Muscle of leg (tissue), 16 donors: ENCODE measurements around the gene MPLKIP. TPM values are rescaled to one million over a fixed set of nuclear protein-coding genes. Genes with fewer than 3 reads are reported as not detected.
A peak's percentile ranks its signal among the peaks of the same experiment; 100 is the strongest.
"Not testable (repeated sequence)": the region's sequence is repeated elsewhere in the genome, so short reads cannot be mapped to it uniquely, and the experiment has no call there.

ENCODE experiments used
- DNase-seq: peaks from one replicate; pipeline ENCODE4 v3.0.0; 2013
- H3K27ac ChIP-seq: one replicate; pipeline ENCODE4 v1.5.1; 2013; ENCODE audit warnings: mild to moderate bottlenecking, low read length, control low read depth
- H3K27me3 ChIP-seq: one replicate; pipeline ENCODE4 v1.6.1; 2013; ENCODE audit warnings: low read length; ENCODE audit not compliant: control insufficient read depth, insufficient read depth
- H3K36me3 ChIP-seq: one replicate; pipeline ENCODE4 v1.6.1; 2013; ENCODE audit warnings: low read length; ENCODE audit not compliant: control insufficient read depth, insufficient read depth
- H3K4me1 ChIP-seq: one replicate; pipeline ENCODE4 v1.6.1; 2013; ENCODE audit warnings: low read length; ENCODE audit not compliant: control insufficient read depth, insufficient read depth
- H3K4me3 ChIP-seq: one replicate; pipeline ENCODE4 v1.5.1; 2013; ENCODE audit warnings: low read length, control low read depth
- H3K9me3 ChIP-seq: replicated peaks from 2 replicates; pipeline ENCODE4 v1.6.1; 2013; ENCODE audit warnings: low read depth, low read length; ENCODE audit not compliant: control insufficient read depth
- WGBS: methylation state at CpG from one replicate; pipeline ENCODE4 v1.1.5; 2013; ENCODE audit warnings: missing lambda C conversion rate; ENCODE audit not compliant: insufficient coverage; 5-methylcytosine and 5-hydroxymethylcytosine counted together
- long read RNA-seq, 11 donors: transcript quantifications; one replicate each; lab custom pipeline, GENCODE V29; 2026
- polyA plus RNA-seq, 8 donors: library from polyadenylated mRNA; unstranded; fragments of 120-200 nt; gene quantifications; one replicate each; pipeline versions ENCODE4 v1.2.1 to v1.2.3, GENCODE V29; 2013; ENCODE audit warnings: inconsistent platforms in 1 of 8, low replicate concordance in 1 of 8; ENCODE audit not compliant: insufficient read length in 8 of 8, insufficient read depth in 1 of 8
- total RNA-seq: library from RNA; stranded (reverse); fragments of 120-200 nt; gene quantifications from one replicate; pipeline ENCODE4 v1.2.4, GENCODE V29; 2013

MPLKIP gene
- 9.4 TPM for total RNA-seq
- polyA plus RNA-seq = 10 to 100 TPM; 19.2 to 30.8 (median 22.9) TPM
- long read RNA-seq, donor 1, full-length matches to known transcripts = 6 of 6 reads
- long read RNA-seq, donor 1, partial matches to known transcripts = 0 of 6 reads
- long read RNA-seq, donor 1, other reads (novel, unspliced or antisense) = 0 of 6 reads
- long read RNA-seq, donor 2, full-length matches to known transcripts = 1 of 1 reads
- long read RNA-seq, donor 2, partial matches to known transcripts = 0 of 1 reads
- long read RNA-seq, donor 2, other reads (novel, unspliced or antisense) = 0 of 1 reads
- long read RNA-seq, donor 3, full-length matches to known transcripts = 16 of 16 reads
- long read RNA-seq, donor 3, partial matches to known transcripts = 0 of 16 reads
- long read RNA-seq, donor 3, other reads (novel, unspliced or antisense) = 0 of 16 reads
- long read RNA-seq, donor 4, full-length matches to known transcripts = 16 of 16 reads
- long read RNA-seq, donor 4, partial matches to known transcripts = 0 of 16 reads
- long read RNA-seq, donor 4, other reads (novel, unspliced or antisense) = 0 of 16 reads
- long read RNA-seq, donor 5, full-length matches to known transcripts = 64 of 76 reads
- long read RNA-seq, donor 5, partial matches to known transcripts = 12 of 76 reads
- long read RNA-seq, donor 5, other reads (novel, unspliced or antisense) = 0 of 76 reads
- long read RNA-seq, donor 6, full-length matches to known transcripts = 35 of 35 reads
- long read RNA-seq, donor 6, partial matches to known transcripts = 0 of 35 reads
- long read RNA-seq, donor 6, other reads (novel, unspliced or antisense) = 0 of 35 reads
- long read RNA-seq, donor 7, full-length matches to known transcripts = 39 of 45 reads
- long read RNA-seq, donor 7, partial matches to known transcripts = 6 of 45 reads
- long read RNA-seq, donor 7, other reads (novel, unspliced or antisense) = 0 of 45 reads
- long read RNA-seq, donor 8, full-length matches to known transcripts = 17 of 17 reads
- long read RNA-seq, donor 8, partial matches to known transcripts = 0 of 17 reads
- long read RNA-seq, donor 8, other reads (novel, unspliced or antisense) = 0 of 17 reads
- long read RNA-seq, donor 9, full-length matches to known transcripts = 19 of 24 reads
- long read RNA-seq, donor 9, partial matches to known transcripts = 5 of 24 reads
- long read RNA-seq, donor 9, other reads (novel, unspliced or antisense) = 0 of 24 reads
- long read RNA-seq, donor 10, full-length matches to known transcripts = 48 of 48 reads
- long read RNA-seq, donor 10, partial matches to known transcripts = 0 of 48 reads
- long read RNA-seq, donor 10, other reads (novel, unspliced or antisense) = 0 of 48 reads
- long read RNA-seq, donor 11, full-length matches to known transcripts = 21 of 21 reads
- long read RNA-seq, donor 11, partial matches to known transcripts = 0 of 21 reads
- long read RNA-seq, donor 11, other reads (novel, unspliced or antisense) = 0 of 21 reads

DNA sequence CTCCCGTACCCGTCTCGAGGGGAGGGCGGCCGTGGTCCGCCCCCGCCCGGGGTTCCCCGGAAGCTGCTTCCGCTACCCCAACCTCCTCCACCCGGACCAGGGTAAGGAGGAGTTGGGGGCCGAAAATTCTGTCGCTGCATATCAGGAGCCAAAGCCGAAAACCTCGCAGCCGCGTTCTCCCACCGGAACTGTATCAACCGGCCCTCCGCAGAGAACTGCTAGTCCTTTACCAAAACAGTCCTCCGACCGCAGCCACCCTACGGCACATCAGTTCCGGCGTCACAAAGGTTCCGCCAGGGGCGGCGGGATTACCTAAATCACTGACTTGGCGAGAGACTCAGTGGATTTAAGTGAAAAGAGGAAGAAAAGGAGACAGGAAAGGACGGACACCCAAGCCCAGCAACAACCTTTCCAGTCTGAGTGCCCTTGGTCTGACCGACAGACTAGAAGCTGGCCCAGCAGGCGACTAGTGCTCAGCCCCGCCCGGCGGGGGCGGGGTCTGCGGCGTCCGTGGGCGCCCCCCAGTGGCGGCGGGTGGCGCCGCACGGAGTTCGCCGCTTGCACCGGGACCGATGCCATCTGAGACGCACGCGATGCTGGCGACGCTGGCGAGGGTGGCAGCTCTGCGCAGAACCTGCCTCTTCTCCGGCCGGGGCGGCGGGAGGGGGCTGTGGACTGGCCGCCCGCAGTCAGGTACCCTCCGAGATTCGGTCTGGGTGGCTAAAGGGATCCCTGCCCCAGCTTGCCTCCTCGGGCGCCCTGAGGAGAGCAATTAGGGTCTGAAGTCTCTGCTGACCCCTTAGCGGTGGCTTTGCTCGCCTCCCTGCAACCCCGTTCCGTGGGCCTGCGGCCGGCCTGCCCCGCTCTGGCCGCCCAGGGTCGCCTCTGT, at the start of gene MPLKIP, which contains the start of gene SUGCT:
TSS of gene MPLKIP (minus strand) at position 195 of the 889 bp plus-strand sequence. CDS start at position 140, 55 bp downstream.
TSS of gene SUGCT (plus strand) at position 578 of the 889 bp plus-strand sequence.
- WGBS = under 1% methylated on average over 56 of the region's 75 CpGs
- peak; percentile 95 for DNase-seq
- Histone ChIP-seq H3K27me3 (peaks cover 2% of the 10 kb centered on the region), H3K4me1 (peaks cover 2% of the 10 kb centered on the region), H3K9me3 (no peaks in the 10 kb centered on the region), H3K4me3 (peak within 1 kb of the TSS; percentile 100), H3K36me3 (no peaks in the 10 kb centered on the region), H3K27ac (peak within 1 kb of the TSS; percentile 98)

DNA sequence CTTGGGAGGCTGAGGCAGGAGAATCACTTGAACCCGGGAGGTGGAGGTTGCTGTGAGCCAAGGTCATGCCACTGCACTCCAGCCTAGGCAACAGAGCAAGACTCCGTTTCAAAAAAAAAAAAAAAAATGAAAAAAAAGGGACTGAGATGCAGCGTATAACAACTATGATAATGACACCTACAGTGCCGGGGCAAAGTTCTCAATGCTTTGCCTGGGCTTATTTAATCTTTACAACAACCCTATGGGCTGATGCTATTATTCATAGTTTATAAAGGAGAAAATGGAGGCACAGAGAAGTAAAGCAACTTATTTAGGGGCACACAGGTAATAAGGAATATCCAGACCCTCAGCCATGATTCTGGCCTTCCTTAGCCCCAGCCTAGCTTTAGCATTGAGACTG, 48.0 kb upstream of the MPLKIP start:
- no peak overlapping the region for H3K4me3 ChIP-seq
- no peaks in the 10 kb centered on the region for H3K27me3 ChIP-seq
- H3K9me3 ChIP-seq = no peaks in the 10 kb centered on the region
- WGBS = no CpG with 5 or more reads among the region's 4 CpGs
- DNase-seq = no peak
- H3K4me1 ChIP-seq = no peaks in the 10 kb centered on the region
- H3K27ac ChIP-seq = no peak overlapping the region
- no peaks in the 10 kb centered on the region for H3K36me3 ChIP-seq

GRCh38 chr7:40177071-40177470, 42.6 kb upstream of the MPLKIP start:
- Histone ChIP-seq H3K4me1 (no peaks in the 10 kb centered on the region), H3K36me3 (no peaks in the 10 kb centered on the region), H3K27me3 (no peaks in the 10 kb centered on the region), H3K4me3 (no peak overlapping the region), H3K9me3 (no peaks in the 10 kb centered on the region), H3K27ac (no peak overlapping the region)
- WGBS = no CpG with 5 or more reads among the region's 5 CpGs
- no peak for DNase-seq

GRCh38 chr7:40175725-40176510, 41.5 kb upstream of the MPLKIP start:
- 92% methylated on average over 4 of the region's 9 CpGs for WGBS
- no peaks in the 10 kb centered on the region for H3K4me1 ChIP-seq
- no peaks in the 10 kb centered on the region for H3K9me3 ChIP-seq
- H3K4me3 ChIP-seq = no peak overlapping the region
- H3K36me3 ChIP-seq = no peaks in the 10 kb centered on the region
- DNase-seq = no peak
- no peaks in the 10 kb centered on the region for H3K27me3 ChIP-seq
- no peak overlapping the region for H3K27ac ChIP-seq

GRCh38 chr7:40175256-40175655, 40.8 kb upstream of the MPLKIP start:
- not testable (repeated sequence) for H3K4me1 ChIP-seq, H3K36me3 ChIP-seq, H3K27me3 ChIP-seq, H3K9me3 ChIP-seq, H3K27ac ChIP-seq, DNase-seq, H3K4me3 ChIP-seq
- 94% methylated on average over 4 of the region's 6 CpGs for WGBS

GRCh38 chr7:40173121-40173520, 38.7 kb upstream of the MPLKIP start:
- not testable (repeated sequence) for H3K4me3 ChIP-seq, DNase-seq, H3K9me3 ChIP-seq, H3K27me3 ChIP-seq, H3K36me3 ChIP-seq, H3K4me1 ChIP-seq, H3K27ac ChIP-seq
- 90% methylated on average over 7 of the region's 13 CpGs for WGBS

DNA sequence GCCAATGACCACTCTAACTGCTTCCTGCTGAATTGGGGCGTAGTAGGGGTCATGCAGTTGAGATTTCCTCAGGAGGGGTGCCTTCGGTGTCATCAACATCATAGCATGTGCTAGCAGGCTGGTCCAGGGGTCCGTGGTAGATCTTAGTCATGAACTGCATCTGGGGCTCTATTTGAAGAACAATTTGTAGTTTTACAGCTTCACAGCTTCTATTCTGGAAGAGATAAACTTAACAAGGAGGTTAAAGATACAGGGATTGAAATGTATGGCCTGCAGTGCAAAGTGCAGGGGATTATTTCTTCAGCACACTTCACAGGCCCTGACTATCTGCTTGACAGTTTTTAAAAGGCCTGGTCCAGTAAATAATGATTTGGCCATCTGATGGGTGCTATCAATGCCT, 33.8 kb upstream of the MPLKIP start:
- H3K9me3 ChIP-seq, H3K27ac ChIP-seq, H3K27me3 ChIP-seq, H3K4me1 ChIP-seq, DNase-seq, H3K36me3 ChIP-seq, H3K4me3 ChIP-seq: not testable (repeated sequence)
- WGBS = 93% methylated on average over 2 of the region's 3 CpGs

GRCh38 chr7:40167291-40167690, 32.9 kb upstream of the MPLKIP start:
- H3K4me1 ChIP-seq = no peaks in the 10 kb centered on the region
- no peak overlapping the region for H3K27ac ChIP-seq
- no peak overlapping the region for H3K4me3 ChIP-seq
- no peaks in the 10 kb centered on the region for H3K9me3 ChIP-seq
- H3K36me3 ChIP-seq = no peaks in the 10 kb centered on the region
- H3K27me3 ChIP-seq = no peaks in the 10 kb centered on the region
- 100% methylated on average over 3 of the region's 3 CpGs for WGBS
- DNase-seq = no peak
